Activated CD8-positive, alpha-beta memory T cell treated with anti-CD3 and anti-CD28 coated beads, Interleukin-2, amount 50 U/mL, for 1 hour (primary cell): Measurements from ENCODE around the gene TMEM244.
"Not testable (repeated sequence)": the region's sequence is repeated elsewhere in the genome, so short reads cannot be mapped to it uniquely, and the experiment has no call there.

ENCODE experiments used
- DNase-seq: peaks from one replicate; pipeline ENCODE4 v3.0.0-alpha.2; 2020; ENCODE audit errors: extremely low read depth

Gene TMEM244

GRCh38 chr6:129866688-129867087 lies 5.6 kb upstream of the TMEM244 start:
- no peak for DNase-seq

GRCh38 chr6:129866256-129866655 lies 5.1 kb upstream of the TMEM244 start:
- DNase-seq, result no peak

DNA sequence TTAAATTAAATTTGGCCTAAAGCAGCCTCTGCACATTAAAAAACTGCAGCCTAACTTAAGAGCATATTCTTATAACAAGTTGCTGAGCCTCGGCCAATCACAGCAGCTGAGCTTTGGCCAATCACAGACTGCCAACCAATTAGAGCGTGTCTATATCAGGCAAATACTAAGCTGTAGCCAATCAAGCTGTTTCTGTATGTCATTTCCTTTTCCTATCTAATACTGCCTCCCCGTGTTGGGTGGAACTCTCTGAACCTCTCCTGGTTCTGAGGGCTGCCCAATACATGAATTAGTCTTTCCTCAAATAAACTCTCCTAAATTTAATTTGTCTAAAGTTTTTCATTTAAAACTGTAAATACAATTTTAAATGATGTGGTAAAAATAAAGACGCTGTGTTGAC lies 3.9 kb upstream of the TMEM244 start:
- no peak for DNase-seq

- DNase-seq, result no peak
Measured at GRCh38 chr6:129863664-129864063, 2.5 kb upstream of the TMEM244 start.

DNA sequence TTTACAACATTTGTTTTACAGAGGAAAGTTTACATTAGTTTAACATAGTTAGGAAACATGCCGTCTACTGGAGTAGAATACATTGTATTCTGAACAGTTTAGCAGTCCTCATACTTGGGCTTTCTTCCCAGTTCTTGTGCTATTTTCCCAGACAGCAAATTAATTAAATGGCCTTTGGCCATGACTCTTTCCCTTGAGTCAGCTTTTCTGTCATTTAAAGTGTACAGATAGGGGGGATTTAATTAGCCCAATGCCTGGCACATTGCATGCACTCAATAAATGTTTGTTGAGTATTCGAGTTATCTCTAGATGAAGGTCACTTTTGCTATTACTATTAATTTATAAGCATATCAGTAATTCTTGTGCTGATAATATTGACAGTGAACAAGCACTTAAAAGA lies 1.6 kb downstream of the TMEM244 start:
- DNase-seq, result no peak

GRCh38 chr6:129857838-129858237 lies 3.3 kb downstream of the TMEM244 start:
- no peak for DNase-seq

DNA sequence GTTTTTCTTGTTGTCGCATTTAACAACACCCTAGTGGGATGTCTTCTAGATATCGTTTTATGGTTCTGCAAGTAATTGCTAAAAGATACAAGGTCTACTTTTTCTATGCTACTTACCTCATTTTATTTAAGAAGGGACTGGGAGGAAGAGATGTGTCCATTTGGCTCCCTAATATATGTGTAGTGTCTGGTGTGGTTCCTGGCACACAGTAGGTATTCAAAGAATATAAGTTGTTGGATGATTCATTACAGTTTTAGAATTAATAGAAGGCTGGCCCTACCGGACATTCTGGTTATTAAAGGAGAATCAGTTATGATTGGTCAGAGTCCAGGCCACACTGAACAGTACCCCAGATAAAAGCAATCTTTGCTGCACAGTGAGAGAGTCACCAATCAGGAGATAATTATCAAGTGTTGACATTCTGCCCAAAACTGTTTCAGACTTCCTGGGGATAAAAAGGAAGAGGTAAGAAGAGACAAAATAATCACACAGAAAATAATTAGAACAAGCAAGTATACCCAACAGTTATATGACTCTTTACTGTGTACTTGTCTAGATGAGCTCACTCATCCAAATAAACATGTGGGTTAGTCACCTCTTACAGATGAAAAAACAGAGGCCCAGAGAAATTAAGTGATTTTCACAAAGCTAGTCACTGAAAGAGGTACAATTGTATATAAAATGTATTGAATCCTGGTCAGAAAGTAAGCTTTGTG lies 7.0 kb downstream of the TMEM244 start:
- DNase-seq, result no peak

DNA sequence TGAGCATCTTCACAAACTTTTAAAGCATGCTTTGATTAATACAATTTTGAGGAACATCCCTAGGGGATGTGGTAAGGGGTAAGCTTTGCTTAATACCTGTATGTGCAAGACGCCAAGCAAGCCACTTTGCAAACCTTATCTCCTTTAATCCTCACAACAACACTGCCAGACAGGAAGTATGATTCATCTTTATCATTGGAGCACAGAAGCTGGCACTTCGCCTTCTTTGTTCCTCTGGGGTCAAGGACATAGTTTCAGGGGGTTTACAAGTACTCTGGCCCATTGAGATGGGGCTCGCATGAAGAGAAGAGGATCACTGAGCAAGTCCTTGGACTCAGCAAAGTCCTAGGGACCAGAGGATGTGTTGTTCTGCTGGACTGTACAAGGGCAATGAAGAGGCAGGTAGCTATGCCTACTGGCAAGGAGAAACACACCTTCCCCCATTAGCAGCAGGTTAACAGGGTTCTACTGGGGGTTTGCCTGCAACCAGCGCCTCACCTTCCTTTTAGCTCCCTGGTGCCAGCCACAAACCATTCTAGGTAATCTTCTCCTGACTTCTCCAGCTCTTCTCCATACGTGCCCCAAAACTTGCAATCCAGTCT lies 8.8 kb downstream of the TMEM244 start:
- DNase-seq, result no peak

DNA sequence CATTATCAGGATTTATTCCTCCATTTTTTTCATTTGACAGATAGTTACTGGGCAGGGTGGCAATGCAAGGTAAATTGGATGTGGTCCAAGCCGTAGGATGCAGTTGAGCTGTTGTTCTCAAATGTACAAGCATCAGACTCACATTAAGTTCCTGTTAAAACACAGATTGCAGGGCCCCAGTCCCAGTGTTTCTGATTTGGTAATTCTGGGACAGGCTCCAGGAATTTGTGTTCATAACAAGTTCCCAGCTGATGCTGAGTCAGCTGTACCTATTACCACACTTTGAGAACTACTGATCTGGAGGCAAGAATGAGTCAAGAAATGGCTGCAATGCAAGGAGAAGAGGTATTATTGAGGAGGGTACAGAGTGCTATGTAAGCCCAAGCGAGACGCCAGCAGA lies 11.7 kb downstream of the TMEM244 start:
- DNase-seq, result no peak

GRCh38 chr6:129846761-129847160 lies 14.4 kb downstream of the TMEM244 start:
- no peak for DNase-seq

DNA sequence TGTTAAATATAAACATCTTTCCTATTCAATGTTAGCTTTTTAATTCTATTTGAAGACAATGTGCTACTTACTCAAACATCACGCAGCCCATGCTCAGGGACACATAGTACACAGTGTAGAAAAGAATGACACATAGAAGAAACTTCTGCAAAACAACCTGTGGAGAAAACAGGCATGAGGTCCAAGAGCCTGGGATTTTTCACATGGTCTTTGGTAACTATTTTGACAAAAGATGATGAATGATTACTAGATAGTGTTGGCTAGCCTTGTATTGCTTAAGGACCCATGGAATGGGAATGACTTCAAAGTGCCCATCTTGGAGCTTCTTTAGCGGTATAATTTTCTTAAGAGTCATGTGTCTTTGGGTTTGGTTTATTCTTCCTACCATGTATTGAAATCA lies 15.4 kb downstream of the TMEM244 start:
- DNase-seq, result no peak

- no peak for DNase-seq
Measured at GRCh38 chr6:129844118-129844891, 16.8 kb downstream of the TMEM244 start.

DNA sequence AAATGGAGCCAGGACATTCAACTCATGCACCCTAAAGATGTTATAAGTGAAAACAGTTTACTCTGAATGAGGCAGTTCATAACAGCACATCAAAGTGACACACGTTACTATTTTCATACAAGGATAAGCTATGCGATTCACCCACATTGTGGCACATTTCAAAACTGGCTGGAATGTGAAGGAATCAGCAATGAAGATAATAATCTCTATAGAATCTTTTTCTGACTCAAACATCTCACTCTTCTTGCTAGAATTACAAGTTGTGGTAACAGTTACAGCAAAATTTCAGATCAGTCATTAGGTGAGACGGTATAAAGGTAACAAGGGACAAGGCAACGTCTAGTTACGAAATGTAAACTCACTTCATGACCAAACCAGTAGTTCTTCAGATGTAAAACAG lies 17.5 kb downstream of the TMEM244 start:
- DNase-seq, result no peak

DNA sequence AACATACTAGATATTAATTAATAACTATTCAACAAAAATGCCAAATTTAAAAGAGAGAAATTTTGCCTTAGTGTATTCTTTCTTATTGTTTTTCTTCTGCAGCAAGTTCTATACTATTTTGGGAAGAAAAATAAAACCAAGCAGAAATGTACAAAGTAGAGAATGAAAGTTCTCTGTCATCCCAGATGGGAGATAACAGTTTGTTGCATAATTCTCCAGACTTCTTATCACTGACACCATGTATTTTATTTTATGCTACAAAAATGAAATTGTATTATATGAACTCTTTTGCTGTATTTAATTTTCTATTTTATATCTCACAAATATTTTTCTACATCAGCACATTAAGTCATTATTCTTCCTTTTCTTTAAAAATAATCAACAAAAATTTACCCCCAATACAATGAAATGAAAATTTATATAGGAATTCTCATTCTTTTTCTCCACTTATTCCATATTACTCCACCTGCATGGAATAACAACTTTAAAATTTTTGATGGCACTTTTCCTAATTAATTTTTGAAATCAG lies 18.2 kb downstream of the TMEM244 start:
- DNase-seq, result no peak

DNA sequence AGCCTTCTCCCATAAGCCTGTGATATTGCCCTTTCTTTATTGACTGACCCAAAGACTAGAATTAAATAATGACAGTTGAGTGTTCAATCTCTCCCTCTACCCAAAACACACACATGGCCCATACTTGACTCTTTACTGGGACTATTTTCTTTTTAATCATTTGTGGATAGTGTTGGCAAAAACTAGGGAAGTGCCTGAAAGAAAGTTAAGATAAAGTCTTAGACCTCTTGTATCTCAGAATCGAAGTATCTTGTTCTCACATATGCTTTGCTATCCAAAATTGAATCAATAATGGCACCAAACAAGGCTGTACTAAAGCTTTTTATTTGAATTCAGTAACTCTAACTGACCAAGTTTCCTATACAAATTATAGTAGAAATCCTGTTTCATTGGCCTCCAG lies 19.0 kb downstream of the TMEM244 start:
- no peak for DNase-seq

GRCh38 chr6:129839562-129839961 lies 21.6 kb downstream of the TMEM244 start:
- not testable (repeated sequence) for DNase-seq

- DNase-seq, result no peak
Measured at GRCh38 chr6:129835691-129836090, 25.4 kb downstream of the TMEM244 start.

DNA sequence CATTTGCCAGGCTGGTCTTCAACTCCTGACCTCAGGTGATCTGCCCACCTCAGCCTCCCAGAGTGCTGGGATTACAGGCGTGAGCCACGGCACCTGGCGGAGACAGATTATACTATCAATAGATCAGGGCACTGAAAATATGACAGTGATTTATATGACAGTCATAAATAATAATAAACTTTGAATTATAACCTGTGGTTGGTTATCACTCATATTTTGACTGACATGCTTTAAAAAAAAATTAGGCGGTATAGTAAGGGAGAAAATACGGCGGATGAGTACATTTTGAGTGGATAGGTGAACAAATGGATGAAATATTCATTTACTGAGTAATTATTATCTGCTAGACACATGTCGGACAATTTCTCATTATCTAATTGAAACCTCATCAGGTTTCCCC lies 28.8 kb downstream of the TMEM244 start:
- no peak for DNase-seq

GRCh38 chr6:129828229-129828628 lies 32.9 kb downstream of the TMEM244 start:
- DNase-seq, result no peak

DNA sequence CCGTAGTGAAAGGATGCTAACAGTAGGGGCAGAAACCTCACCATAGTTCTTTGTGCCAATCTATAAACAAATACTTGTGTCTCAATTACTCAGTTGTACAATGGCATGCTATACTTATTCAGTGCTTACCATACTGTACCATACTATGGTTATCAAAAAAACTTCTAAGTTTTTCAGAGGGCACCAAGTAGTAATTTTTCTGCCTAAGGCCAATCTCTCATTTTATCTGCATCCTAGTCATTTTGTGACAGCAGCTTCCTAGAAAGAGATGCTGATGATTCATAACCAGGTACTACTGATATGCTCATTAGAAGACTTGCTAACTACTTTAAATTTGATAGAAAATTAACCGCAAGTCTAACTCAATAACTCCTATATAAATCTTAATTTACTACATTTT lies 42.9 kb downstream of the TMEM244 start:
- DNase-seq, result no peak

- DNase-seq, result no peak
Measured at GRCh38 chr6:129817821-129818220, 43.3 kb downstream of the TMEM244 start.

DNA sequence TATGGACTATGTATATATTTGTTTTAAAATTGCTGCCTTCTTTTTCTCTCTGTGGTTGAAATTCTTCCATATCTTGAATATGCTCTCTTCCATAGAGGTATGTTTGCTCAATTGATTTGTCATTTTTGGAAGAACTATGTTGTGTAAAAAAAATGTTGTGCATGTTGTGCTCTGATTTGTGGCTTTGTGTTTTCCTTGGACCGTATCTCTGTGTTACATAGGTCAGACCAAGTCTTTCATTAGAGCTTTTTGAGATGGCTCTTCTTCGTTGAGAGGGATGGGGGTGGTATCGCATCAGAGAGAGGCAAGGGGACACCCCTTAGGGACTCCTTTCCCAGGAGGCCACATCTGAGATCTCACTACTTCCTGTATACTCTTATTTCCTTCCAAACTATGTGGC lies 43.8 kb downstream of the TMEM244 start:
- no peak for DNase-seq
